BE2C (cell line): Measurements from ENCODE around the gene LSM2.
"Not testable (repeated sequence)": the region's sequence is repeated elsewhere in the genome, so short reads cannot be mapped to it uniquely, and the experiment has no call there.

Experiments used
- DNase-seq: peaks from one replicate; pipeline ENCODE4 v3.0.0-alpha.2; 2020
- H3K27me3 ChIP-seq: fragments of 250-450 bp; sonication (Bioruptor Pico); 2 replicates; pipeline ENCODE4 v1.5.1; 2020; ENCODE audit warnings: mild to moderate bottlenecking
- H3K36me3 ChIP-seq: fragments of 250-450 bp; sonication (Bioruptor Pico); 2 replicates; pipeline ENCODE4 v1.5.1; 2020; ENCODE audit warnings: mild to moderate bottlenecking
- H3K4me1 ChIP-seq: fragments of 250-450 bp; sonication (Bioruptor Pico); 2 replicates; pipeline ENCODE4 v1.5.1; 2020
- H3K4me3 ChIP-seq: 2 replicates; pipeline ENCODE4 v1.5.1; 2011; ENCODE audit warnings: low read depth, low read length
- H3K9me3 ChIP-seq: fragments of 250-450 bp; sonication (Bioruptor Pico); 2 replicates; pipeline ENCODE4 v1.5.1; 2020
- CTCF ChIP-seq: IDR thresholded peaks from 2 replicates; pipeline ENCODE4 v1.5.1; 2012; ENCODE audit warnings: mild to moderate bottlenecking, low read depth, low read length

Gene LSM2

GRCh38 chr6:31842053-31842452, 35.3 kb upstream of the LSM2 start:
- H3K27me3 ChIP-seq = no peaks in the 10 kb centered on the region
- H3K4me1 ChIP-seq = no peaks in the 10 kb centered on the region
- H3K4me3 ChIP-seq = no peak overlapping the region
- TF ChIP-seq CTCF = no peak
- no peaks in the 10 kb centered on the region for H3K9me3 ChIP-seq
- DNase-seq = no peak
- peaks cover 33% of the 10 kb centered on the region for H3K36me3 ChIP-seq

GRCh38 chr6:31839779-31840126, 33.0 kb upstream of the LSM2 start:
- H3K36me3 ChIP-seq = peaks cover 48% of the 10 kb centered on the region

GRCh38 chr6:31838968-31839367, 32.2 kb upstream of the LSM2 start:
- no peak for TF ChIP-seq CTCF
- H3K27me3 ChIP-seq = no peaks in the 10 kb centered on the region
- no peak for DNase-seq
- peaks cover 48% of the 10 kb centered on the region for H3K36me3 ChIP-seq
- no peak overlapping the region for H3K4me3 ChIP-seq
- H3K9me3 ChIP-seq = no peaks in the 10 kb centered on the region
- H3K4me1 ChIP-seq = no peaks in the 10 kb centered on the region

More at GRCh38 chr6:31839779-31840126, 33.0 kb upstream of the LSM2 start:
- H3K27me3 ChIP-seq, H3K4me1 ChIP-seq, H3K9me3 ChIP-seq, DNase-seq, H3K4me3 ChIP-seq: not testable (repeated sequence)

- not testable (repeated sequence) for H3K27me3 ChIP-seq, H3K9me3 ChIP-seq, H3K4me1 ChIP-seq, DNase-seq
- Histone ChIP-seq H3K36me3 (peaks cover 48% of the 10 kb centered on the region), H3K4me3 (peak overlapping the region; percentile 100)
These were observed 31.4 kb upstream of the LSM2 start for GRCh38 chr6:31838114-31838553.

- Histone ChIP-seq H3K4me1 (no peaks in the 10 kb centered on the region), H3K4me3 (peak overlapping the region; percentile 100), H3K9me3 (no peaks in the 10 kb centered on the region), H3K36me3 (peaks cover 48% of the 10 kb centered on the region), H3K27me3 (no peaks in the 10 kb centered on the region)
- DNase-seq = no peak
- no peak for TF ChIP-seq CTCF
These were observed 30.8 kb upstream of the LSM2 start for GRCh38 chr6:31837369-31838113.

- TF ChIP-seq CTCF = no peak
- H3K36me3 ChIP-seq = peaks cover 48% of the 10 kb centered on the region
- no peaks in the 10 kb centered on the region for H3K9me3 ChIP-seq
- H3K27me3 ChIP-seq = no peaks in the 10 kb centered on the region
- no peak for DNase-seq
- peak overlapping the region; percentile 100 for H3K4me3 ChIP-seq
- no peaks in the 10 kb centered on the region for H3K4me1 ChIP-seq
These were observed 30.0 kb upstream of the LSM2 start for GRCh38 chr6:31836474-31837368.

- Histone ChIP-seq H3K36me3 (peaks cover 48% of the 10 kb centered on the region), H3K4me3 (peak overlapping the region; percentile 100), H3K27me3 (no peaks in the 10 kb centered on the region), H3K4me1 (no peaks in the 10 kb centered on the region), H3K9me3 (no peaks in the 10 kb centered on the region)
- no peak for DNase-seq
- no peak for TF ChIP-seq CTCF
These were observed 29.3 kb upstream of the LSM2 start for GRCh38 chr6:31836047-31836473.
